ENCODE measurements around the gene EN2.

The EN2 gene

DNA sequence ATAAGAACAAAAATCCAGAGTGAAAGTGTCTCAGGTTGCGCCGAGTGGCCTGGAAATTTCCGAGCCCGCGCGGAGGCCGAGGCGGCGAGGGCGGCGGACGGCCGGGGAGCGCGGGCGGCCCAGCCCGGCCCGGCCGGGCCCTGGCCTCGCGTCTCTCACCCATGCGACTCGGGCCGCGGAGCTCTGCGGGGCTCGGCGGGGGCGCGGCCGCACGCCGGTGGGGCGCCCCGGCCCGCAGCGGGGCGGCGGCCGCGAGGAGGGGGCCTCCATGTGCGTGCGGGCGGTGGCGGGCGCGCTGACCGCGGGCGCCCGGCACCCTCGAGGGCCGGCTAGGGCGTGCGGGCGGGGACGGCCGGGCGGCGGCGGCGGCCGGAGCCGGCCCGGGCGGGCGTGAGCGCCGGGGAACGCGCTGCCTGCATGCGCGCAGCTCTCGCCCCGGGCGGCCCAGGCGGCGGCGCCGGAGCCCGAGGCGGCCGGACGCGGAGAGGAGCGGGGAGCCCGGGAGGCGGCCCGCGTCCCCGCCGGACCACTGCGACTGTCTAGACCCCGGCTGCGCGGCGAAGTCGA lies 302 bp upstream of the EN2 start:
- Mint-ChIP-seq H3K9me3 (no peaks in the 10 kb centered on the region), H3K27me3 (peaks cover 67 to 82% of the 10 kb centered on the region in 2 donors), H3K36me3 (ENCODE audit: insufficient read depth) (peaks cover 4% of the 10 kb centered on the region), H3K4me3 (peak overlapping the region; percentile 40 to 86), H3K27ac (no peak overlapping the region), H3K4me1 (ENCODE audit: low read depth in 2 of 2) (peaks cover 15 to 18% of the 10 kb centered on the region in 2 donors)
- DNase-seq, result no peak
- ATAC-seq (replicated peaks), result no peak

DNA sequence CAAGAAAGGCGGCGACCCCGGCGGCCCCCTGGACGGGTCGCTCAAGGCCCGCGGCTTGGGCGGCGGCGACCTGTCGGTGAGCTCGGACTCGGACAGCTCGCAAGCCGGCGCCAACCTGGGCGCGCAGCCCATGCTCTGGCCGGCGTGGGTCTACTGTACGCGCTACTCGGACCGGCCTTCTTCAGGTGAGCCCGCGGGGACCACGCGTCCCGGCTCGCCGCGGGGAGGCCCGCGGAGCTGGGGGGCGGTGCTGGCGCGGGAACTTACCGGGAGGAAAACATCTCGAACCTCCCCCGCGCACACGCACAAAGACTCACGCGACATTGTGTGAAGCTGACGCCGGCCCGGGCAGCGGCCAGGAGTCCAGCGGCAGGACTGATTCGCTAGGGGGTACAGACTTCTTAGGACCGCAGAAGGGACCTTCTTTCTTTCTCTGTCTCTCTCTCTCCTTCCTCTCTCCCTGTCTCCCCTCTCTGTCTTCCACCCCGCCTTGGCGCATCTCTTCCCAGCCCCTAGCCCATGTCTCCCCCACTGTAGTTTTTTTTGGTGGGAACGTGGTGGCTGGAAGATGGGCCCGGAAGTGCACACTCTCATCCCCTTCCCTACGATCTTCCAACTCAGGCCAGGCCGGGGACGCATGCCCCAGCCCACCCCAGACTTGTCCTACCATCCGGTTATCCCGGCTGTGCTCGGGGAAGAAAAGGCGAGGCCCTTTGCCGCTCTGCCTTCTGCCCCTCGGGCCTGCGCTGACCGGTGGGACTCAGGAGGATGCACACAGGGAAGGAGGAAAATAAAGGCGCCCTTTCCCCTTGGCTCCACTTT lies 1.2 kb downstream of the EN2 start:
- peak overlapping the region; percentile 53 to 73 for H3K4me3 Mint-ChIP-seq
- no peak overlapping the region for H3K27ac Mint-ChIP-seq
- ATAC-seq (replicated peaks) (no peak), DNase-seq (no peak)
- H3K36me3 Mint-ChIP-seq (ENCODE audit: insufficient read depth), result peaks cover 7% of the 10 kb centered on the region
- peaks cover 15 to 18% of the 10 kb centered on the region in 2 donors for H3K4me1 Mint-ChIP-seq (ENCODE audit: low read depth in 2 of 2)
- no peaks in the 10 kb centered on the region for H3K9me3 Mint-ChIP-seq
- peaks cover 72 to 85% of the 10 kb centered on the region in 2 donors for H3K27me3 Mint-ChIP-seq

DNA sequence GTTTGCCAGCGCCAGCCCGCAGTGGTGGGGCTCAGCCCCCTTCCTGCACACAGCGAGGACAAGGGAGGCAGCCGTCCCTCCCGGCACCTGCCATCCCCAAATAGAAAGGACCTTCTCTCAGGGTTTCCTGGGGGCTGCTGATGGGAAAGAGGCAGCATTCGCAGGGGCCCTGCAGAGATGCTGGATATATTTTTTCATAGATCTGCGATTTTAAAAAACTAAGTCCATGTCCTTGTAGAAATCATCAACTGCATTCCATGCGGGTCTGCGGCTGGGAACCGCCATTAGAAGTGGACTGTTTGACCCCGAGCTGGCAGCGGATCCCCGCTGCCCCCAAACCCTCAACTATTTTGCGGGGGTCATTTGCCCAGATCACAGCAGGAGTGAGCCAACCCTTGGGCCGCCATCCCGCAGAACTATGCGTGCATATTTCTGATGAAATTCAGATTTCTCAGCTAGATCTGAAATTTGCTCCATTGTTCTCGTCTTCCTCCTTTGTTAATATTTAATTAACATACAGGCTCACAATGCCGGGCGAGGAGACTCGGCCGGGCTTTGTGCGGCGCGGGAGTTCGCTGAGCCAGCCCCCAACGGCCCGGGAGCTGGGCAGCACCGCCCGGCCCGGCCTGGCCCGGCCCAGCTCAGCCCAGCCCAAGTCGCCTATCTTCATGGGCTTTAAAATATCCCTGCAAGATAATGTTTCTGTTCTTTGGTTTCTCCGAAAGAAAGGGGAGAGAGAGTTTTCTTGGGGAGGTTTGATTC lies 2.0 kb downstream of the EN2 start:
- peaks cover 15 to 16% of the 10 kb centered on the region in 2 donors for H3K4me1 Mint-ChIP-seq (ENCODE audit: low read depth in 2 of 2)
- H3K4me3 Mint-ChIP-seq, result peak overlapping the region; percentile 53 to 73
- H3K27me3 Mint-ChIP-seq, result peaks cover 74 to 83% of the 10 kb centered on the region in 2 donors
- H3K27ac Mint-ChIP-seq, result no peak overlapping the region
- H3K9me3 Mint-ChIP-seq, result no peaks in the 10 kb centered on the region
- ATAC-seq (replicated peaks) (no peak), DNase-seq (no peak)
- H3K36me3 Mint-ChIP-seq (ENCODE audit: insufficient read depth), result peaks cover 7% of the 10 kb centered on the region

DNA sequence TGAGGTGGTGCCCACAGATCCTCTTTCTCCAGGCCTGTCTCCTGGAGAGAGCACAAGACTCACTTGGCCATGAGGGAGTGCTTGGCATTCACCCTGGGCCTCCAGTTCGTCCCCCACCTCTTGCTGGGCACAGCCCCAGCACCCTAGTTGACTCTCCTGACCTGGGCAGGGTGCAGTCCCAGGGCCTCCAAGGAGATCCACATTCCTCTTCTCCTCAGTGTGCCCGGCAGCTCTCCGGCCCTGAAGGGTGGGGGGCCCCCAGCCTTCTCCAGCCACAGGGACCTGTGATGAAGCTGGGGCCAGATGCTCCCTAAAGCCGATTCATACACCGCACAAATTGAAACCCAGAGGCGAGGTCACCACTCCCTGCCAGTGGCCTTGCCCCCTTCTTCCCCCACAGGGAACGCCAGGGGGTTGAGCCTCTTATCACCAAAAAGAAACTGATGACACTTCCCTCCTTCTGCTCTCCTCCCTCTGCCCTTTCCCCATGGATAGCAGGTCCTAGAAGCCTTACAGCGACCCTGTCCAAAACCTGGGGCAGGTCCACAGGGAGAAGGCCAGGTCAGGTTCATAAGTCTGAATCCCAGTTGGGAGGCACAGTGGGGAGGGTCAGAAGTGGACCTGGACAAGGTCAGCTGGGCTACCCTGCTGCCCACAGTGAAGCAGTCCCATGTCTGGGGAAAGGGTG lies 3.1 kb downstream of the EN2 start:
- Mint-ChIP-seq H3K27ac (no peak overlapping the region), H3K9me3 (no peaks in the 10 kb centered on the region), H3K4me1 (ENCODE audit: low read depth in 2 of 2) (peaks cover 12 to 13% of the 10 kb centered on the region in 2 donors), H3K27me3 (peaks cover 76 to 83% of the 10 kb centered on the region in 2 donors), H3K36me3 (ENCODE audit: insufficient read depth) (peaks cover 12% of the 10 kb centered on the region), H3K4me3 (no peak overlapping the region)
- no peak for ATAC-seq (replicated peaks)
- DNase-seq, result no peak

GRCh38 chr7:155461631-155462030 lies 3.7 kb downstream of the EN2 start:
- ATAC-seq (replicated peaks) (no peak), DNase-seq (no peak)
- no peak overlapping the region for H3K27ac Mint-ChIP-seq
- peaks cover 7 to 10% of the 10 kb centered on the region in 2 donors for H3K4me1 Mint-ChIP-seq (ENCODE audit: low read depth in 2 of 2)
- peaks cover 12% of the 10 kb centered on the region for H3K36me3 Mint-ChIP-seq (ENCODE audit: insufficient read depth)
- H3K4me3 Mint-ChIP-seq, result no peak overlapping the region
- peaks cover 75 to 83% of the 10 kb centered on the region in 2 donors for H3K27me3 Mint-ChIP-seq
- no peaks in the 10 kb centered on the region for H3K9me3 Mint-ChIP-seq

DNA sequence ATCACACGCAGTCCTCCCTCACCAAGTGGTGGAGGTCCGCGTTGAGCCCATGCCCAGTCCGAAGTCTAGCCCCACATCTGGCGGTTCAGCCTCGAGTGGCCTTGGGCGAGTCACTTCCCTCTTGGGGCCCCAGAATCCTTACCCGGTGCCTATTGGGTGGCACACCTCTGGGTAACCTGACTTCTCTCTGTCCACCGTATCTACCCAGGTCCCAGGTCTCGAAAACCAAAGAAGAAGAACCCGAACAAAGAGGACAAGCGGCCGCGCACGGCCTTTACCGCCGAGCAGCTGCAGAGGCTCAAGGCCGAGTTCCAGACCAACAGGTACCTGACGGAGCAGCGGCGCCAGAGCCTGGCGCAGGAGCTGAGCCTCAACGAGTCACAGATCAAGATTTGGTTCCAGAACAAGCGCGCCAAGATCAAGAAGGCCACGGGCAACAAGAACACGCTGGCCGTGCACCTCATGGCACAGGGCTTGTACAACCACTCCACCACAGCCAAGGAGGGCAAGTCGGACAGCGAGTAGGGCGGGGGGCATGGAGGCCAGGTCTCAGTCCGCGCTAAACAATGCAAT lies 4.3 kb downstream of the EN2 start:
- Mint-ChIP-seq H3K27ac (no peak overlapping the region), H3K36me3 (ENCODE audit: insufficient read depth) (peaks cover 12% of the 10 kb centered on the region)
- DNase-seq, result no peak

GRCh38 chr7:155463114-155463811 lies 5.3 kb downstream of the EN2 start:
- Mint-ChIP-seq H3K36me3 (ENCODE audit: insufficient read depth) (peaks cover 12% of the 10 kb centered on the region), H3K27me3 (peaks cover 81 to 93% of the 10 kb centered on the region in 2 donors), H3K9me3 (no peaks in the 10 kb centered on the region), H3K4me1 (ENCODE audit: low read depth in 2 of 2) (peaks cover 3 to 7% of the 10 kb centered on the region in 2 donors), H3K27ac (no peak overlapping the region), H3K4me3 (no peak overlapping the region)
- no peak for ATAC-seq (replicated peaks)
- no peak for DNase-seq

More for the DNA sequence above, 4.3 kb downstream of the EN2 start:
- ATAC-seq (replicated peaks), result no peak
- no peaks in the 10 kb centered on the region for H3K9me3 Mint-ChIP-seq
- no peak overlapping the region for H3K4me3 Mint-ChIP-seq
- peaks cover 75 to 83% of the 10 kb centered on the region in 2 donors for H3K27me3 Mint-ChIP-seq
- peaks cover 3 to 7% of the 10 kb centered on the region in 2 donors for H3K4me1 Mint-ChIP-seq (ENCODE audit: low read depth in 2 of 2)

GRCh38 chr7:155464183-155464582 lies 6.3 kb downstream of the EN2 start:
- no peaks in the 10 kb centered on the region for H3K9me3 Mint-ChIP-seq
- H3K4me3 Mint-ChIP-seq, result no peak overlapping the region
- peaks cover 2 to 8% of the 10 kb centered on the region in 2 donors for H3K4me1 Mint-ChIP-seq (ENCODE audit: low read depth in 2 of 2)
- no peak overlapping the region for H3K27ac Mint-ChIP-seq
- H3K27me3 Mint-ChIP-seq, result peaks cover 88 to 98% of the 10 kb centered on the region in 2 donors
- DNase-seq, result no peak
- ATAC-seq (replicated peaks), result no peak
- peaks cover 12% of the 10 kb centered on the region for H3K36me3 Mint-ChIP-seq (ENCODE audit: insufficient read depth)

- no peak overlapping the region for H3K4me3 Mint-ChIP-seq
Observed at GRCh38 chr7:155464948-155465739, 7.2 kb downstream of the EN2 start.

DNA sequence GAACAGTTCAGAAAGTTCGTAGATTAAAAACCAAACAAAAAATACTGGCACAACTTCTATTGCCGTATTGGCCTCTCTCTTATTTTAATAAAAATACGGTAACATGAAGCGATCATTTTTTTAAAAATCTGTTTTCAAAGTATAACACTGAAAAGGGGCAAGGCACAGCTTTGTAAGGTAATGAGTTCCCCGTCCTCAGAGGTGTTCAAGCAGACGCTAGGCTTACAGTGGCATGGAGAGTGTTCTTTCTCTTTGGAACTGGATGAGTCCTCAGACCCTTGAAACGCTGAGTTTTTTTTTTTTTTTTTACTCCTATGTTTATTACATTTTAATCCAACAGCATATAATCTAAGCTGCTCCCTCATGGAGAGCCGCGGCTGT lies 7.8 kb downstream of the EN2 start:
- no peak for ATAC-seq (replicated peaks)

More at GRCh38 chr7:155464948-155465739, 7.2 kb downstream of the EN2 start:
- Mint-ChIP-seq H3K4me1 (ENCODE audit: low read depth in 2 of 2) (peaks cover 0 to 4% of the 10 kb centered on the region in 2 donors), H3K27ac (no peak overlapping the region), H3K9me3 (no peaks in the 10 kb centered on the region), H3K27me3 (peaks cover 84 to 98% of the 10 kb centered on the region in 2 donors), H3K36me3 (ENCODE audit: insufficient read depth) (peaks cover 8% of the 10 kb centered on the region)
- DNase-seq, result no peak
- ATAC-seq (replicated peaks), result no peak

GRCh38 chr7:155466142-155466813 lies 8.3 kb downstream of the EN2 start:
- Mint-ChIP-seq H3K4me1 (ENCODE audit: low read depth in 2 of 2) (peaks cover 0 to 4% of the 10 kb centered on the region in 2 donors), H3K4me3 (peak overlapping the region; percentile 36 to 46), H3K27ac (no peak overlapping the region), H3K27me3 (peaks cover 90 to 98% of the 10 kb centered on the region in 2 donors), H3K9me3 (no peaks in the 10 kb centered on the region), H3K36me3 (ENCODE audit: insufficient read depth) (peaks cover 8% of the 10 kb centered on the region)
- DNase-seq, result no peak
- no peak for ATAC-seq (replicated peaks)

More for the DNA sequence above, 7.8 kb downstream of the EN2 start:
- no peak for DNase-seq
- H3K27ac Mint-ChIP-seq, result no peak overlapping the region
- H3K36me3 Mint-ChIP-seq (ENCODE audit: insufficient read depth), result peaks cover 8% of the 10 kb centered on the region
- H3K27me3 Mint-ChIP-seq, result peaks cover 90 to 98% of the 10 kb centered on the region in 2 donors
- H3K4me1 Mint-ChIP-seq (ENCODE audit: low read depth in 2 of 2), result peaks cover 0 to 4% of the 10 kb centered on the region in 2 donors
- H3K4me3 Mint-ChIP-seq, result peak overlapping the region in 1 of 2 donors; percentile 36
- H3K9me3 Mint-ChIP-seq, result no peaks in the 10 kb centered on the region

Data from effector memory CD8-positive, alpha-beta T cell (primary cell).